ENCODE measurements around the gene GRAMD1B.

Gene GRAMD1B

GRCh38 chr11:123429913-123430720, at the start of gene GRAMD1B:
Gene GRAMD1B, plus strand, starts transcription at chr11:123430269. Its CDS starts 524 bp downstream, at chr11:123430793.
- DNase-seq = peak; percentile 48

GRCh38 chr11:123381149-123381548, 48.9 kb upstream of the GRAMD1B start:
- no peak for DNase-seq

GRCh38 chr11:123381817-123382554, 48.1 kb upstream of the GRAMD1B start:
- DNase-seq = no peak

GRCh38 chr11:123382555-123383074, 47.5 kb upstream of the GRAMD1B start:
- no peak for DNase-seq

GRCh38 chr11:123384116-123384515, 46.0 kb upstream of the GRAMD1B start:
- DNase-seq = no peak

- no peak for DNase-seq
Measured at GRCh38 chr11:123386796-123387510, 43.1 kb upstream of the GRAMD1B start.

- DNase-seq = no peak
Measured at GRCh38 chr11:123388640-123389039, 41.4 kb upstream of the GRAMD1B start.

- DNase-seq = no peak
Measured at GRCh38 chr11:123390146-123390545, 39.9 kb upstream of the GRAMD1B start.

GRCh38 chr11:123391646-123392348, 38.3 kb upstream of the GRAMD1B start:
- DNase-seq = no peak

- DNase-seq = no peak
Measured at GRCh38 chr11:123392431-123392830, 37.6 kb upstream of the GRAMD1B start.

GRCh38 chr11:123392844-123393243, 37.2 kb upstream of the GRAMD1B start:
- DNase-seq = no peak

- DNase-seq = no peak
Measured at GRCh38 chr11:123393312-123393927, 36.6 kb upstream of the GRAMD1B start.

- no peak for DNase-seq
Measured at GRCh38 chr11:123404676-123405075, 25.4 kb upstream of the GRAMD1B start.

- DNase-seq = no peak
Measured at GRCh38 chr11:123405123-123405592, 24.9 kb upstream of the GRAMD1B start.

GRCh38 chr11:123406441-123407129, 23.5 kb upstream of the GRAMD1B start:
- DNase-seq = no peak

- DNase-seq = peak; percentile 78
Measured at GRCh38 chr11:123407130-123407995, 22.7 kb upstream of the GRAMD1B start.

- no peak for DNase-seq
Measured at GRCh38 chr11:123407996-123408597, 22.0 kb upstream of the GRAMD1B start.

GRCh38 chr11:123408619-123409455, 21.2 kb upstream of the GRAMD1B start:
- no peak for DNase-seq
